HEK293T (cell line): ENCODE measurements around the gene MRNIP.

Experiments used
- ARNT ChIP-seq: fragments of 450-650 bp; IDR thresholded peaks from 2 replicates; pipeline ENCODE4 v1.6.1; 2017; ENCODE audit warnings: mild to moderate bottlenecking
- BHLHE40 ChIP-seq: fragments of 450-650 bp; IDR thresholded peaks from 2 replicates; pipeline ENCODE4 v1.6.1; 2016; ENCODE audit warnings: mild to moderate bottlenecking, moderate library complexity, borderline replicate concordance
- FOXM1 ChIP-seq: fragments of 450-650 bp; IDR thresholded peaks from 2 replicates; pipeline ENCODE4 v1.6.1; 2017; ENCODE audit warnings: mild to moderate bottlenecking, borderline replicate concordance
- HDGF ChIP-seq: fragments of 450-650 bp; IDR thresholded peaks from 2 replicates; pipeline ENCODE4 v1.6.1; 2017; ENCODE audit warnings: antibody characterized with exemption, borderline replicate concordance
- LEF1 ChIP-seq: fragments of 450-650 bp; IDR thresholded peaks from 2 replicates; pipeline ENCODE4 v1.6.1; 2017; ENCODE audit warnings: mild to moderate bottlenecking, borderline replicate concordance
- NFRKB ChIP-seq: fragments of 450-650 bp; IDR thresholded peaks from 2 replicates; pipeline ENCODE4 v1.6.1; 2016; ENCODE audit warnings: mild to moderate bottlenecking, moderate library complexity
- SUZ12 ChIP-seq: fragments of 450-650 bp; IDR thresholded peaks from 2 replicates; pipeline ENCODE4 v1.6.1; 2016; ENCODE audit warnings: mild to moderate bottlenecking

DNA sequence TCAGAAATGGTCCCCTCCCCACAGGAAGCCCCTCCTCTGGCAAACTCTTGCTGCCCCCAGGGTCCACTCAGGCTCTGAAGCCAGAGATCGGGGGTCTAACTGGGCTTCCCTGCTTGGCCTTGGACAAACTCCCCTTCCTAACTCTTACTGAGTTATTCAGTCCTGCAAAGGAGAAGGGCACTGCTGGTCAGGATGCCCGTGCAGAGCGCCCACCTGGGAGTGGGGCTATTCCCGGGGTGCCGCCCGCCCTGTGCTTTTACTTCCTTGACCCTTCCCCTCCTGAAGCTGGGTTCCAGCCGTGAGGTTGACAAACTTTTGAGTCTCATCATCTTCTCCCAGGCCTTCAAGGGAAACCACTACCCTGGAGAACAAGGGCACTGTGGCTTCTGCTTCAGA is 44.1 kb upstream of the MRNIP start:
- no peak for TF ChIP-seq HDGF
- no peak for TF ChIP-seq LEF1
- no peak for TF ChIP-seq FOXM1
- no peak for TF ChIP-seq NFRKB
- no peak for TF ChIP-seq BHLHE40
- TF ChIP-seq ARNT: no peak
- no peak for TF ChIP-seq SUZ12
